Suprapubic skin (tissue), 4 donors: ENCODE data around the gene SCP2.

Experiments
- EP300 ChIP-seq: sonication (generic); formaldehyde crosslinking; IDR thresholded peaks from one replicate; pipeline ENCODE4 v1.6.1; 2017; ENCODE audit warnings: antibody characterized with exemption
- POLR2A ChIP-seq, 2 donors: fragments of 450-650 bp; IDR thresholded peaks; one replicate each; pipeline ENCODE4 v1.6.1; 2017; ENCODE audit warnings: antibody characterized with exemption in 2 of 2, mild to moderate bottlenecking in 2 of 2, moderate library complexity in 2 of 2
- POLR2AphosphoS5 ChIP-seq, 3 donors: sonication (generic); formaldehyde crosslinking; IDR thresholded peaks; one replicate each; pipeline ENCODE4 v1.6.1; 2017; ENCODE audit warnings: antibody characterized with exemption in 3 of 3
- TF ChIP-seq, protein P1 (sequence below), 2 donors: fragments of 200-600 bp in 1 of 2; fragments of 450-650 bp in 1 of 2; sonication (generic) in 1 of 2; IDR thresholded peaks; one replicate each; pipeline ENCODE4 v1.5.1; 2016 to 2019; ENCODE audit warnings: antibody characterized with exemption in 2 of 2, mild to moderate bottlenecking in 1 of 2, moderate library complexity in 1 of 2

DNA sequence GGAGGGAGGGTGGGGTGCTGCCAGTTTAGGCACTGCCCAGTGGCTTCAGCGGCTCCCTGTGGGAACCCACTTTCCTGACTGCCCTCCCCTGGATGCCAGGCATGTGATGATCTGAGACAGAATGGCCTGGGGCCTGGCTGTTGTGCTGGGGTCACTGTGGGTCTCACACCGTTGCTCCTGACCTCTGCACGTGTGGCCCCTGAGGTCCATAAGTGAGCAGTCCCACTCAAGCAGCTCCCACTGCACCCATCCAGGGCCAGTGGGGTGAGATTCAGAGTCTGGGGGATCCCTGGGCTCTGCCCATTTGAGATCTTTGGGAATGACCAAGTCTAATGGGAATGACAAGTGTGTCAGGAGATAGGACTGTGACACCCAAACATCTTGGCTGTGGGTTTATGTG, 153.0 kb downstream of the SCP2 start:
- TF ChIP-seq POLR2AphosphoS5 (IDR thresholded peaks at IDR 0.05) (no peak), POLR2A (IDR thresholded peaks at IDR 0.05) (no peak), EP300 (no peak)
- TF ChIP-seq, protein P1, sequence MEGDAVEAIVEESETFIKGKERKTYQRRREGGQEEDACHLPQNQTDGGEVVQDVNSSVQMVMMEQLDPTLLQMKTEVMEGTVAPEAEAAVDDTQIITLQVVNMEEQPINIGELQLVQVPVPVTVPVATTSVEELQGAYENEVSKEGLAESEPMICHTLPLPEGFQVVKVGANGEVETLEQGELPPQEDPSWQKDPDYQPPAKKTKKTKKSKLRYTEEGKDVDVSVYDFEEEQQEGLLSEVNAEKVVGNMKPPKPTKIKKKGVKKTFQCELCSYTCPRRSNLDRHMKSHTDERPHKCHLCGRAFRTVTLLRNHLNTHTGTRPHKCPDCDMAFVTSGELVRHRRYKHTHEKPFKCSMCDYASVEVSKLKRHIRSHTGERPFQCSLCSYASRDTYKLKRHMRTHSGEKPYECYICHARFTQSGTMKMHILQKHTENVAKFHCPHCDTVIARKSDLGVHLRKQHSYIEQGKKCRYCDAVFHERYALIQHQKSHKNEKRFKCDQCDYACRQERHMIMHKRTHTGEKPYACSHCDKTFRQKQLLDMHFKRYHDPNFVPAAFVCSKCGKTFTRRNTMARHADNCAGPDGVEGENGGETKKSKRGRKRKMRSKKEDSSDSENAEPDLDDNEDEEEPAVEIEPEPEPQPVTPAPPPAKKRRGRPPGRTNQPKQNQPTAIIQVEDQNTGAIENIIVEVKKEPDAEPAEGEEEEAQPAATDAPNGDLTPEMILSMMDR (IDR thresholded peaks at IDR 0.05), result no peak
